Fibroblast of skin of right quadriceps (primary cell): ENCODE measurements around the gene PDE4D.

ENCODE experiments used
- DNase-seq: peaks from one replicate; pipeline ENCODE4 v3.0.0-alpha.2; 2013

PDE4D gene

DNA sequence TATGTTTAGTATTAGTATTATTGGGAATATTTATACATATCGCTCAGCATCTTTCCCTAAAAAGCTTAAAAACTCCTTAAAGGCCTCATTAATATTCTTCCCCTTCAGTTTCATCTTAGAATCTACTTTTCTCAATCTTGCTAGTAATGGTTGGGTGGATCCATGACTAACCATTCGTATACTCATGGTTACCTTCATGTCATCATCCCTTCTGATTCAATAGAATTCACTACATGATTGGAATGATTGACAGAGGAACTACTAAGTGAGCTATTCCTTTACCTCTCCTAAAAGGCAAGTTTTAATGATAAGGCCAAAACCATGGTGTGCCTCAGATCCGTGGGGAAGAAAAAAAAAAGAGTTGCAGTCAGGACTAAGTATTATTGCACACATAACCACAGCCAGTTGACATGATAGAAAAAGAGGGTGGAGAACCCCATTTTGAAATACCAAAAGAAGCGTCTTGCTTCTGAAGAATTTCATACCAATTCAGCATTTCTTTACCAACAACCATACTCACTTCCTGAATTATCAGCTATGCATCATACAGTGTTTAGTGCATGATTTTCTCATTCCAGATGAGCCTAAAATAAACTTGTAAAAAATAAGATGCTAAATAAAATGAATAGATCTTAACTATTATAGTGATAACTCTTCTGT, 624.6 kb downstream of the PDE4D start:
- no peak for DNase-seq

DNA sequence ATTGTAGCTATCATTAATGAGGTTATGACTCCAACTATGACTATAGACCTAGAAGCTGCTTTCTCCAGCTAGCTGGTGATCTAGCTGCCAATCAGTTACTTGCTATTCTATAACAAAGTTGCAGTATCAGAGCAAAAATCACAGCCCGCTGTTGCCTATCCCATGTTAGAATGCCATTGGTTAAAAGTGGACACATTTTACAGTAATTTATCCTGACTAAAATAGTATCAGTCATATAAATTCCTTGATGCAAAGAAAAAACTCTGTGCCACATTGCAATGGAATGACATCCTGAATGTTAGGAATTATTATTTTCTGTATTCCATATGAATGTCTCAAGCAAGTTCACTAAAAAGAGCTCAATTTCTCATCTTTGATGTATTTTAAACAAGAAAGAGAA, 626.5 kb downstream of the PDE4D start:
- no peak for DNase-seq

DNA sequence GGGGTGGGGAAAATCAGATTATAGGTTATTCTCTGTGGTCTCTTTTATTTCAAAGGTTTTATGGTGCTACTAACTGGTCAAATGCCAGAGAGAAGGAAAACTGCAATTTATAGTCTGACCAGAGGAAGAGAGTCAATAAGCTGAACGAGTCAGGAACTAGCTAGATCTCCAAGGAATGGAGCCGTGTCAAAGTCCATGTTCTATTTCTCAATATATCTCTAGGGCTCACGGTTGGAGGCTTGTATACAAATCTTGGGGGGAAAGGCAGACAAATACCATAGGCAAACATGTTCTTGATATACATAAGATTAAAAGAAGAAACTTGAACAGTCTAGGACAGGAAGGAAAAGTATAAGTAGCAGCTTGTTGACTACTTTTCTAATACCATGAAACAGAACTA, 627.1 kb downstream of the PDE4D start:
- DNase-seq: no peak

DNA sequence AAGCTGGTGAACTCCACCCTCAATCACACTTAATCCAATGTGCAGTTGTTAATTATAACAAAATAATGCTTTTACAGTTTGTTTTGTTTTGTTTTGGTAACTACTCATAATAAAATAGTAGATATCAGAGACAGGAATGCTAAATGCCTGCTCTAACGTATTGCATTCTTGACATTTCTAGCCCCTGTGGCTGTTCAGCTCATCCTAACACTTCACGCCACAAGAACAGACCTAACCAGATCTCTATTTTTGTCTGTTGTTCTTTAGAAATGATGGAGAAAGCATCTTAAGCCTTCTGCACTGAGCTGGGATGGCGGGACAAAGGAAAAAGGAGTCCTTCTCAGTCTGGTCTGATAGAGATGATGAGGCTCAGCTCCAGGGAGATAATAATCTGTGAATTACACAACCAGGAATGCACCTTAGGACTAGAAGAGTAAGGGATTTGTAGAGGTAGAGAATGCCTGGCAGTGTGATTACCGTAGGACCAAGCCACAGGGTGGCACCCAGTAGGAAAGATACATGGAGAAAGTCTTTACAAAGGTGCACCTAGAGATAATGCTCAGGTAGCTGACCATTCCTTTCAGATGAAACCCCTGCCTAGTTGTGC, 628.8 kb downstream of the PDE4D start:
- peak; percentile 35 for DNase-seq

DNA sequence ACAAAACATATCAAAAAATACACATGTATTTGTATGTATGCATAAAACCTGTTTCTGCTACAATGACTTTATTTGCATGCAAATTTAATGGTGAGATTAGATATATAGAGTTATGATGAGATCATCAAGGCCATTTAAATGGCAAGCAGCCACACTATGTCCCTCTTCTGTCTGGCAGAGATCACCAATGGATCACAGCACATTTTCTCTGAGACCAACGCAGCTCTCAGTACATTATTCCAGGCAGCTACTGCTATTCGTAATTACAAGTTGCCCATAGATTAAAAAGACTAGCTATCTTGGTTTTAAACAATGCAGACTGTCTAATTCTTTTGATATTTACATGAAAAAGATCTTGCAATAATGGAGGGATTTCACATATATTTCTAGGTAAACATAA, 629.5 kb downstream of the PDE4D start:
- DNase-seq: no peak

DNA sequence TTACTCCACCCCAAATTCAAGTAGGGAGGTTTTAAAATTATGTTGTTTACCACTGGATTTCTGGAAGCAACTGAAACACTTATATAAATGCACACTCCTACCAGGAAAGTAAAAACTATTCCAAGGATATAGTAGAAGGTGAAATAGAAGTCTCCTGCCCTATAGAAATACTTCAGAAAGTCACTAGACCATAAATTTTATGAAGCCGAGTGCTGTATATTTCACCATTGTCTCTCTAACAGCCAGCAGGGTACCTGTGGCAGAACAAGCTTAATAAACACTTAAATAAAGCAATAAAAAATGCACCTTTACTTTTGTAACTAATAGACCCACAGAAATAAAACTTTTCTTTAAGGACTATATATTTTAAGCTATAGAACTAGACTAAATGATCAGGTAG, 631.6 kb downstream of the PDE4D start:
- DNase-seq: no peak

DNA sequence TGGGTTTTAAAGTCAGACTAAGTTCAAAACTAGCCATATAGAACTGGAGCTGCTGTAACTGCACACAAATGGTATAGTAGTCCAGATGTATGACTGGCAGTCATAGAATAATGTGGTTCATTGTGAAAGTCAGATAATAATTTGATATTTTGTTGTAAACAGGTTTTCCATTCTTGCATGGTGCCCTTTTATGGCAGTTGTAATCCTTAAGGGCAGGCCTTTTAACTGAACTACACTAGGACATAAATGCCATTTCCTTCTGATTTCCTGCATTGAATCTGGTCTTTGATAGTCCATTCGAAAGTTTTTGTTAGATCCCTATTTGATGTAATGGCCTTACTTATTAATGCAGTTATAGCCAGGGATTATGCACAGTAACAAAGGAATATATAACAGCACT, 632.6 kb downstream of the PDE4D start:
- no peak for DNase-seq

DNA sequence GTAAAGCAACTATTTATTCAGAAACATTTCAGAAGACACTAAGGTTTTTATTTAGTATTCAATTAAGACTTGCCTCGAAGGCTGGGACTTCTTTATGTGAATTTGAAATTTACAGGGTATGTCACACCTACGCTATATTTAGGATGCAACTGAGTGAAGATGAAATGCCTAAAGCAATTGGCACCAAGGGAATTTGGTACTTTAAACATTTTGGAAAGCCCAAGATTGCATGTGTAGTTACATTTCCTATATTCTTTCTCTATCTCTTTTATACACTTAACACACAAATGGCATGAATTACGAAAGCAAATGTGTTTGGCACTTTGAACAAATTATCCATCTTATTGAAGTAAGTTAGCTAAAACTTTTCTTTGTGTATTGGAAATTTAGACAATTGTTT, 633.3 kb downstream of the PDE4D start:
- no peak for DNase-seq

DNA sequence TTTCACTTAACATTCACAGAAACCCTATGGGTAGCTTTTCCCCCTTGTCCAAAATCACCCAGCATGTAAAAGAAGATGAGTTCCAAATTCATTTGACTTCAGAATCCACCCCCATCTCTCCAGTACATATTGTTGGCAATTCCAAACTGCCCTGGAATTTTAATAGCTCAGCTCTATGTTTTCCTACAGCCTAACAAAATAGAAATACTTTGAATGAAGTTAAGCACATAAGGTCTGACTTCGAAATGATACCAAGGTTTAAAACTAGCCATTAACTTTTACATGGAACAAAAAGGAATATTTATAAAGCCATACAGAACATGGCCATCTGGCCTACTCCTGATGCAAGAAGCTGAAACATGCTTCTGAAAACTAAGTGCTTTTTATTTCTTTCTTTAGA, 634.3 kb downstream of the PDE4D start:
- no peak for DNase-seq

DNA sequence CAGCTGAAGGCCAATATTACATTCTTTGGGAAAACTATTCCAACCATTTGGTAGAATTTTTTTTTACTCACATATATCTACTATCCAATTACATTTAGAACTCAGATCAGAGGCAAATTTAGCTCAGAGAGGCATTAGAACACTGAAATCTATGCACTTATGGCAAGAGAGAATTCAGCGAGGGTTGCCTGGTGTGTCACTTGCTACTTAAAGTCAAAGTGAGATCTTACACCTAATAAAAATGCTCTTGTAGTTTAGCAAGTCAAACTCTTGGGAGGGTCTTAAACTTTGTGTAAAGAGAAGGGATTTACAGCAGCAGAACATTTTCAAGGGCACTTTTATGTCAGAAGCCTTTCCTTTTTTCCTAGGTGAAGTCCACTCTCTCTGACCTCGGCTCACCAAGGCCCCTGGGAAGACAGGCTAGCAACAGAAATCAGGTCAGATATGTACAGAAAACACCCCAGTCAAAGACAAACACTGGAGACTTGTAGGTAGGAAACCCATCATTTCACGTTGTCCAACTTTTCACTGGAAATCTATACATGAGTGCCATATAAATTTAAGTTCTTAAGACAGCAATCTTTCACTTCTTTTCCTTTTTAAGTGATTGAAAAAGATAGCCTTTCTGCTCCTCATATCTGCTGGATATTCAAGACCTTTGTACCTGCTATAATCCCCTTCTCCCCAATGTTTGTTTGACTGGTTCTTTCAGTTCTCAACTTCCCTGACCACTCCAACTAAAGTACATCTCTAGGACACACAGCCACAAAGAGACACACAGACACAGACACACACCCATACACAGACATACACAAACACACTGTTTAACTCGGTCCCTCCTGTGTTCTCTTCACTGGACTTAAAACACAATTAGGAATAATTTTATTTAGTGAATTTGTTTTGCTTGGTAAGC, 635.8 kb downstream of the PDE4D start:
- DNase-seq: no peak

DNA sequence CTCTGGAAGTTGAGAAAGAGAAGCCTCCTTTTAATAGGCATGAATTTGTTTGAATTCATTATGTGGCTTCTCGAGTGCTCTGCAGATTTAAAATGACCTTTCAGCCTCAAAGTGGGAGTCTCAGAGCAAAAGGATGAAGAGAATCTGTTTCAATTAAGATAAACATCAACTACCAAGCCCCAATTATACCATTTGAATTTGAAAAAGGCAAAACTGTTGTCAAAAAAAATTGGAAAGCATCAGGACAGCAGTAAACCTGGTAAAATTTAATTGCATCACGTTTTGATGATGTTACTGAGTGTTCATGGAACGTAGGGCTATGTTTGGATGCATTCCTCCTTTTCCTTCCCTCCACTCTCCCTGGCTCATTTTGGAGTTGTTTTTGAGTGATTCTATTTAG, 637.2 kb downstream of the PDE4D start:
- DNase-seq: no peak

DNA sequence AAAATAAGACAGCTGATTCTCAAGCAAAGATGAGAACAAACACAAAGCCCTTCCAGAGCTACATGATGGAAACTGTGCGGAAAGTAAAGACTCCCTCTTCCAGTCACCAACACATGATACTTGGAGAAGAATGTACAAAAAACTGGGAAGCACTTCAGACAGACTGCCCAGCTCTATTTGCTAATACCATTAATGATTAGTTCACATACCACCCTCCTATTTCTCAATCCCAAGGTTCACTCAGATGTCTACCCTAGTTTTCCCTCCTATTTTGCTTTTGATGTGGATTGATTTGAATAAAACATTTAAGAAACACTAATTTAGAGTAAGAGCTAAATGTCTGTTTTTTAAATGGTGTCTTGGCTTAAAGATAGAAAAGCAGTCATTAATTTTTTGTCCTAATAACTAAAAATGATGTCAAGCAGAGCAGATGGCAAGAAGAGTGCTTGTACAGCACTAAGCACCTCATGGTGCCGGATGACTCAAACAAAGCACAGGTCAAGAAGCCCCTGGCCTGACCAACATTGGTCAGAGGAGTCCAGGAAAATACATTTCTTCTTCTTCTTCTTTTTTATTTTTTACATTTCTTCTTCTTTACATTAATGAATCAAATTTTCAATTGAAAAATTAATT, 639.4 kb downstream of the PDE4D start:
- DNase-seq: no peak

DNA sequence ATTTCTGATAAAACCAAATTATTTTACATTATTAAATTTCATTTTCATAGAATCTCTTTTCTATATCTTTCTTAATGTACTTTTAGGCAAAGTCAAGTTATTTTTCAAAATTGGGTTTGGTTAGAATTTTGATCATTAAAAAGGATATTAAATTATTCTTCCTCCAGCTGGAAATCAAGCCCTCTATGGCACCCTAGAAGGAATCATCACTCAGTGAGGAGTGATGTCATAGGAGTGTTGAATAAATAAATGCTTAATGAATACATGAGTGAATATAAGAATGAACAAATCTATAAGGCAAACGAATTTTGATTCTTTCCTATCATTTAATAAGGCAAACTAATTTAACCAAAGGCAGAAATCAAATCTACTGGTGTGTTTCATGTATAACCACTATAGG, 639.9 kb downstream of the PDE4D start:
- DNase-seq: no peak

DNA sequence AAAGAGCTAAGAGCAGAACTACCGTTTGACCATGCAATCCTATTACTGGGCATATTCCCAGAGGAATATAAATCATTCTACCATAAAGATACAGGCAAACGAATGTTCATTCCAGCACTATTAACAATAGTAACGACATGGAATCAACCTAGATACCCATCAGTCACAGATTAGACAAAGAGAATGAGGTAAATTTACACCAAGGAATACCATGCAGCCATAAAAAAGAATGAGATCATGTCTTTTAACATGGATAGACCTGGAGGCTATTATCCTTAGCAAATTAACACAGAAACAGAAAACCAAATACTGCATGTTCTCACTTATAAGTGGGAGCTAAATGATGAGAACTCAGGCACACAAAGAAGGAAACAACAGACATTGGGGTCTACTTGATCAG, 641.9 kb downstream of the PDE4D start:
- no peak for DNase-seq

DNA sequence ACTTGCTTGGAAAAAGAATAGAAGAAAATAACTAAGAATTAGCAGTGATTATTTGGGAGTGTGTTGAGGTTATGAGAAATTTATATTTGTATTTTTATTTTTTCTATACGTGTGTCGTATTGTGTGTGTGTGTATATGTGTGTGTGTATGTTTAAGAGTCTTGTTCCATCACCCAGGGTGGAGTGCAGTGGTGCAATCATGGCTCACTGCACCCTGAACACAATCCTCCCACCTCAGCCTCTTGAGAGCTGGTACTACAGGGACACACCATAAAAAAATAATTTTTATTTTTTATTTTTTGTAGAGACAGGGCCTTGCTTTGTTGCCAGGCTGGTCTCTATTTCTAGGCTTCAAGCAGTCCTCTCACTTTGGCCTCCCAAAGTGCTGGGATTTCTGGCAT, 643.8 kb downstream of the PDE4D start:
- DNase-seq: no peak

DNA sequence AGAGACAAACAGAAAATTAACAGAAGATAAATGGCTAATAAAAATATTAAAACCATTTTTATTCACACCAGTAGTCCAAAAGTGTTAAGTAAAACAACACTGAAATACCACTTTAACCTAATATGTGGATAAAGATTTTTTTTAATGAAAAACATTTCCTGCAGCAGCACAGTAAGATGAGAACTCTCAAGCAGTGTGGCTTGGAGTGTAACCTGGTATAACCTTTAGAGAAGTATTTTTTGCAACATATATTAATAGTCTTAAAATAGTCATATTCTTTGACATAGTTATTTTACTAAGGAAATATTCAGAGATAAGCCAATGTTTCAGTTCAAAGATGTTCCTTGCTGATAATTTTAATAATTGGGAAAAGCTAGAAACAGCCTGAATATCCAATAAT, 644.4 kb downstream of the PDE4D start:
- peak; percentile 9 for DNase-seq

DNA sequence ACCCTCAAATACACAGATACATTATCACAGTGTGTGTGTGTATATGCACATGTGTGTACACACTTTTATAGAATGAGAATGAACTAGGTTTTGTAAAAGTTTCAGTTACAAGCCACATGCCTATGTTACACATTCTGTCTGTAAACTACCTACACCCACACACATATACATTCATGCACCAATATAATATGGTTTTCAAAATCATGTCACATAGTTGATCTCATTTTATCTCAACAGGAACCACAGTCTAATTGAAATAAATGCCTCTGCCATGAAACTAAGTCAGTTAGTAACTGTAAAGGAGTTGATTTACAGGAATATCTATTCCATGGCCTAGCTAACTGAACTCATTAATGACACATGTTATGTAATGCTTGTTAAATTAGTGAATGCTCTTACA, 646.6 kb downstream of the PDE4D start:
- DNase-seq: no peak

DNA sequence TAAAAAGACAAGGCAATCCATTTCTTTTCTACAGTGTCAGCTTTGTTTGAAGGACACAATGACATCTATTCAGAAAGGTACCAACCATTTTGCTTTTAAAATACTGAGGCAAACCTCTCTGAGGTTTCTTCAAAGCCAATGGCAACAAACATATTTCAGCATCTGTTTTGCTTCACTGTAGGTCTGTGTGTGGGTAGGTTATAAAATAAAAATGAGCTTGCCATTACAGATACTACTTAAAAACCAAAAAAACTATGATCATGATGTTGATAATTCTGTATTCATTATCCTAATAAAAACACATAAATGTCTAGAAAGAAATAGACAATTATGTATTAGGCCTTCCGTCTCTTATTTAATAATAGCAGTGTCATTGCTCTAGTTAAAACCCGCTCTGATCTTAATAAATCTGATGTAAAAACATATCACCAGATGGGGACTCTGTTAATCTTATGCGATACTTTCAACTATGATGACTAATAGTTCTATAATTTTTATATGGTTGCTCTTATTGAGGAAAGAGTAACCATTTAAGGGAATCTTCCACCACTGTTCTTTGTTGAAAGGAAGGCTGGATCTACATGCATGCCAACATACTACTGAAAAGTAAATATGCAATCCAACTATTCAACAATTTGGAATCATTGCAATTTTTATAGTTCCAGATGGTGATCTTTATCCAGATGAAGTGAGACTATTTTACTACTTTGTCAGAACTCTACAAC, 647.2 kb downstream of the PDE4D start:
- DNase-seq: peak; percentile 88

DNA sequence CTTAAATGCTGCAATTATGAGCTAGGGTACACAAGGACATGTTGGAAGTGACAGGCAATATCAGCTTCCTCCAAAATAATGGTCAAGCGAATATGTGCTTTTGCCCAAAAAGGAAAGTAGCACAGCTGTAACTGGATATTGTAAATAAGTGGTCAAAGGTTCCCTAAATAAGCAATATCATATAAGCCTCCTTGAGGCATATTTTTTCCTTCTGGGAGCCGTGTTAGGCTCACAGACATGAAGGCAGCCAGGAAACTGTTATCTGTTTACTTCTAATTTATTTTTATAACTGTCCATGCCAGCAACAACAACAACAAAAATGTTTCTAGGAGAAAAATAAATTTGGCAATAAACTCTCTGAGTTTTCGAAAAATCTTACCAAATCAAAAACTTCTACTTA, 648.3 kb downstream of the PDE4D start:
- DNase-seq: no peak

DNA sequence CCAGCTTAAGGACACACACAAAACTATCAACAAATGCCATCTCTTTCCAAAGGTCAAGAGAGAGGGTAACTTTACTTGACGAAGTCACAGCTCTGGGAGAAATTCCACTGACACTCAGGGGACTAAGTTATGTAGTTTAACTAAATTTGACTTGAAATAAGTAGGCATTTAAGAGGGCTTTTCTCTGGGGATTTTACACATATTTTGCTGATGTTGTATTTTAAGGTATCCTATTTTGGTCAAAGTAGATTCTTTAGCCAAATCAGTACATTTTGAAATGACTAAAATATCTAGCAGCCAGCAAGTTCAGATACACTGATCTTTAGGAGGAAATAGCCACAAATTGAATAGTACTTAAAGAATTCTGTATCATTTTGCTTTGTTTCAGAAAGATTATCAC, 652.0 kb downstream of the PDE4D start:
- peak; percentile 7 for DNase-seq

DNA sequence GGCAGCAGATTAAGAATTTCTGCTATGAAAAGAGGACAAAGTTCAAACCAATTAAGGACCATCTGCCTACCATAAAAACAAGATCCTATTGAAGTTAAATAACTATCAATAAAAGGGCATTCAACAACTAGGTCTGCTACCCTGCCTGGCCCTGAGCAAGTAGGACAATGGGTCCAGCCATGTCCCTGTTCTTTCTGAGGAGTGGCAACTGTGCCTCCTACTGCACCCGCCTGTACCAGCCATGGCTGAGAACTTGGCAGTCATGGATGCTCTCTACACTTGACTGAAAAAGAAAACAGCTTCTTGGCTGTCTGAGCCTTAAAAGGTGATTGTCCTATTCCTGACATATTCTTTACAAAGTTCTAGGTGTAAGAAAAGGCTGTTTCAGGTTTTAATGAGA, 652.4 kb downstream of the PDE4D start:
- DNase-seq: no peak

DNA sequence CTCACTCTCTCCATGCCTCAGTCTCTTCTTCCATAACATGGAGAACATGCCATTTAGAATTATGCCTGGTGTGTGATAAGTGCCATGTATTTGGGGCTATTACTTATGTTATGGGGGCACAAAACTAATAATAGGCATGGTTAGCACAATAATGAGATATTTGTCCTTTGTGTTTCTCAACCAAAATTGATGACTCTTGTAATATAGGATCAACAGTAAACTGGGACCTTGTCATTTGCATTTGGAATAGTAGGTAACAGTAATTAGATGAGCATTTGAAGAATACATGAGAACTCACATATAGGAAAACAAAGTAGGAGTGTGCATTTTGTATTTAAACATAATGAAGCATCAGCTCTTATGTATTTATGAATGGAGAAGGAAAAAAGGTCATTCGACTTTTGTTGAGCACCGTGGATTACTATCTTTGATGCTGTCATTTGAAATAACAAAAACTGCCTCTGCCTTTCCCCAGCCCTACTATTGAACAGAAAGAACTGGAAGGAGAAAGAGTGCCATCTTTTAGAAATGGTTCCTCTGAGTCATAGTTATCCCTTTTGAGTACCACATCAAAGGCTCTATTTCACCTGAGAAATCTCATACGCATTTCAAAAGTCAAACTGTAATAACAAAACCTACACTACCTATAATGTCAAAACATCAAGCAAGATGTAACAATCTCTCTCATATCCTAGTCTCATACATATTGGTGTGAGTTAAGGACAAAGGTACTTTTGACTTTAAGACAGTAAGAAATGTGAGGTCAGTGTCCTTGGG, 655.2 kb downstream of the PDE4D start:
- no peak for DNase-seq
